Fibroblast of lung (primary cell): ENCODE data around the gene CNRIP1. TPM values are rescaled to one million over a fixed set of nuclear protein-coding genes. Genes with fewer than 3 reads are reported as not detected.
A peak's percentile ranks its signal among the peaks of the same experiment; 100 is the strongest.

Source experiments
- DNase-seq, 2 donors: peaks; one replicate each; pipeline versions ENCODE4 v3.0.0 to v3.0.0-alpha.2; 2010; ENCODE audit warnings: low read depth in 2 of 2
- H2AFZ ChIP-seq: 2 replicates; pipeline ENCODE4 v1.5.1; 2012; ENCODE audit warnings: low read length, control low read depth, inconsistent platforms
- H3K27ac ChIP-seq: 2 replicates; pipeline ENCODE4 v1.5.1; 2011; ENCODE audit warnings: low read length, control low read depth; ENCODE audit not compliant: insufficient read depth
- H3K27me3 ChIP-seq: 2 replicates; pipeline ENCODE4 v1.5.1; 2011; ENCODE audit warnings: mild to moderate bottlenecking, low read length; ENCODE audit not compliant: control insufficient read depth, insufficient read depth
- H3K36me3 ChIP-seq: 2 replicates; pipeline ENCODE4 v1.5.1; 2011; ENCODE audit warnings: low read length; ENCODE audit not compliant: control insufficient read depth, insufficient read depth
- H3K4me1 ChIP-seq: 2 replicates; pipeline ENCODE4 v1.5.1; 2011; ENCODE audit warnings: low read length; ENCODE audit not compliant: control insufficient read depth, insufficient read depth; ENCODE audit errors: extremely low read depth
- H3K4me2 ChIP-seq: 2 replicates; pipeline ENCODE4 v1.5.1; 2011; ENCODE audit warnings: low read length, control low read depth; ENCODE audit not compliant: insufficient read depth; ENCODE audit errors: extremely low read depth
- H3K4me3 ChIP-seq, 4 experiments: fragments of 200-600 bp in 1 of 4; sonication (generic) in 1 of 4; replicated peaks in 1 of 4; 2 replicates each; pipeline ENCODE4 v1.5.1; 2011 to 2016; ENCODE audit warnings: low read length in 4 of 4, low read depth in 3 of 4, mild to moderate bottlenecking in 3 of 4, control low read depth in 2 of 4, inconsistent platforms in 1 of 4, mixed read lengths in 1 of 4; ENCODE audit not compliant: insufficient read depth in 1 of 4; ENCODE audit errors: control extremely low read depth in 1 of 4
- H3K79me2 ChIP-seq: 2 replicates; pipeline ENCODE4 v1.5.1; 2012; ENCODE audit warnings: mild to moderate bottlenecking, low read length, inconsistent platforms; ENCODE audit not compliant: control insufficient read depth, insufficient read depth
- H3K9ac ChIP-seq: 2 replicates; pipeline ENCODE4 v1.5.1; 2011; ENCODE audit warnings: mild to moderate bottlenecking, low read length, control low read depth; ENCODE audit not compliant: insufficient read depth
- H3K9me3 ChIP-seq: 2 replicates; pipeline ENCODE4 v1.5.1; 2012; ENCODE audit warnings: low read depth, low read length; ENCODE audit not compliant: control insufficient read depth, insufficient read depth
- H4K20me1 ChIP-seq: 2 replicates; pipeline ENCODE4 v1.5.1; 2011; ENCODE audit warnings: low read length; ENCODE audit not compliant: control insufficient read depth, insufficient read depth; ENCODE audit errors: extremely low read depth
- EZH2 ChIP-seq: IDR thresholded peaks from 2 replicates; pipeline ENCODE4 v1.5.1; 2012; ENCODE audit warnings: low read length, control low read depth, mild to moderate bottlenecking; ENCODE audit errors: missing control alignments
- polyA plus RNA-seq, 2 donors: library from polyadenylated mRNA; depleted of rRNA in 1 of 2; stranded (reverse) in 1 of 2; unstranded in 1 of 2; fragments of >200 nt; gene quantifications; 2 replicates each; pipeline ENCODE4 v1.2.1, GENCODE V29; 2011 to 2012; ENCODE audit warnings: missing spikeins in 1 of 2
- total RNA-seq: library from RNA; depleted of rRNA; stranded (reverse); fragments of >200 nt; gene quantifications from 2 replicates; pipeline ENCODE4 v1.2.1, GENCODE V29; 2014
- TF ChIP-seq, protein P1 (sequence below), 2 donors: IDR thresholded peaks in 1 of 2; conservative IDR thresholded peaks in 1 of 2; 1 replicate in 1 of 2; 2 replicates in 1 of 2; pipeline ENCODE4 v1.5.1; 2011 to 2012; ENCODE audit warnings: low read length in 2 of 2, control low read depth in 1 of 2, inconsistent platforms in 1 of 2, low read depth in 1 of 2, mild to moderate bottlenecking in 1 of 2

Gene CNRIP1
- total and polyA plus RNA-seq, 2 donors (not counting 1 experiment from before 2014, with no cell fraction given): 34.7 to 47.7 TPM

GRCh38 chr2:68245066-68245465 lies 74.7 kb downstream of the CNRIP1 start:
- Histone ChIP-seq H3K4me1 (peaks cover 2% of the 10 kb centered on the region), H3K9me3 (no peaks in the 10 kb centered on the region), H3K79me2 (peaks cover 100% of the 10 kb centered on the region), H3K9ac (no peak overlapping the region), H4K20me1 (peaks cover 9% of the 10 kb centered on the region), H2AFZ (no peak overlapping the region), H3K4me2 (no peak overlapping the region), H3K27me3 (no peaks in the 10 kb centered on the region), H3K4me3 (no peak overlapping the region), H3K27ac (no peak overlapping the region), H3K36me3 (no peaks in the 10 kb centered on the region)
- TF ChIP-seq EZH2: no peak
- TF ChIP-seq, protein P1, sequence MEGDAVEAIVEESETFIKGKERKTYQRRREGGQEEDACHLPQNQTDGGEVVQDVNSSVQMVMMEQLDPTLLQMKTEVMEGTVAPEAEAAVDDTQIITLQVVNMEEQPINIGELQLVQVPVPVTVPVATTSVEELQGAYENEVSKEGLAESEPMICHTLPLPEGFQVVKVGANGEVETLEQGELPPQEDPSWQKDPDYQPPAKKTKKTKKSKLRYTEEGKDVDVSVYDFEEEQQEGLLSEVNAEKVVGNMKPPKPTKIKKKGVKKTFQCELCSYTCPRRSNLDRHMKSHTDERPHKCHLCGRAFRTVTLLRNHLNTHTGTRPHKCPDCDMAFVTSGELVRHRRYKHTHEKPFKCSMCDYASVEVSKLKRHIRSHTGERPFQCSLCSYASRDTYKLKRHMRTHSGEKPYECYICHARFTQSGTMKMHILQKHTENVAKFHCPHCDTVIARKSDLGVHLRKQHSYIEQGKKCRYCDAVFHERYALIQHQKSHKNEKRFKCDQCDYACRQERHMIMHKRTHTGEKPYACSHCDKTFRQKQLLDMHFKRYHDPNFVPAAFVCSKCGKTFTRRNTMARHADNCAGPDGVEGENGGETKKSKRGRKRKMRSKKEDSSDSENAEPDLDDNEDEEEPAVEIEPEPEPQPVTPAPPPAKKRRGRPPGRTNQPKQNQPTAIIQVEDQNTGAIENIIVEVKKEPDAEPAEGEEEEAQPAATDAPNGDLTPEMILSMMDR (conservative IDR thresholded peaks at IDR 0.05 in 1 of 2, IDR thresholded peaks at IDR 0.05 in 1 of 2; ENCODE audit: low read depth in 1 of 2, low read length in 2 of 2): no peak
- DNase-seq: no peak

GRCh38 chr2:68244456-68244855 lies 75.3 kb downstream of the CNRIP1 start:
- no peak overlapping the region for H3K27ac ChIP-seq
- H2AFZ ChIP-seq: no peak overlapping the region
- no peak overlapping the region for H3K4me2 ChIP-seq
- no peaks in the 10 kb centered on the region for H3K27me3 ChIP-seq
- peaks cover 6% of the 10 kb centered on the region for H4K20me1 ChIP-seq
- DNase-seq: peak in 1 of 2 donors; percentile 52
- H3K36me3 ChIP-seq: no peaks in the 10 kb centered on the region
- TF ChIP-seq EZH2: no peak
- TF ChIP-seq, protein P1 (conservative IDR thresholded peaks at IDR 0.05 in 1 of 2, IDR thresholded peaks at IDR 0.05 in 1 of 2; ENCODE audit: low read depth in 1 of 2, low read length in 2 of 2): peak in 1 of 2 donors; percentile 27
- no peak overlapping the region for H3K4me3 ChIP-seq
- H3K4me1 ChIP-seq: no peaks in the 10 kb centered on the region
- H3K9ac ChIP-seq: no peak overlapping the region
- no peaks in the 10 kb centered on the region for H3K9me3 ChIP-seq
- H3K79me2 ChIP-seq: peaks cover 100% of the 10 kb centered on the region

Other genes starting within 250 kb of the CNRIP1 start
- 12.9 and 14.4 TPM in 2 replicates for gene PNO1, start 162.1 kb downstream of the CNRIP1 start, total RNA-seq
- 13.4 and 18.1 TPM in 2 replicates for gene PNO1, start 162.1 kb downstream of the CNRIP1 start, polyA plus RNA-seq
- 18.0 and 22.8 TPM in 2 replicates for gene PPP3R1, start 67.4 kb downstream of the CNRIP1 start, total RNA-seq
- 46.1 and 51.3 TPM in 2 replicates for gene PPP3R1, start 67.4 kb downstream of the CNRIP1 start, polyA plus RNA-seq
- gene PLEK, start 45.3 kb upstream of the CNRIP1 start, total RNA-seq: not detected in 2 replicates
- gene PLEK, start 45.3 kb upstream of the CNRIP1 start, polyA plus RNA-seq: 0.02 TPM in 1 of 2 replicates, not detected in the other
- gene FBXO48, start 147.3 kb upstream of the CNRIP1 start, total RNA-seq: 0.26 and 0.33 TPM in 2 replicates
- 0.65 and 0.77 TPM in 2 replicates for gene FBXO48, start 147.3 kb upstream of the CNRIP1 start, polyA plus RNA-seq
- 9.4 and 10.8 TPM in 2 replicates for gene APLF, start 147.6 kb upstream of the CNRIP1 start, total RNA-seq
- gene APLF, start 147.6 kb upstream of the CNRIP1 start, polyA plus RNA-seq: 1.4 and 1.6 TPM in 2 replicates